Epithelial cell of esophagus (primary cell): ENCODE measurements around the gene HIGD2A.
A peak's percentile ranks its signal among the peaks of the same experiment; 100 is the strongest.

Experiments
- DNase-seq: peaks from one replicate; pipeline ENCODE4 v3.0.0; 2010; ENCODE audit warnings: low read depth
- H3K4me3 ChIP-seq: 2 replicates; pipeline ENCODE4 v1.5.1; 2011; ENCODE audit warnings: mild to moderate bottlenecking, low read length, control low read depth
- CTCF ChIP-seq: IDR thresholded peaks from 2 replicates; pipeline ENCODE4 v1.5.1; 2011; ENCODE audit warnings: low read depth, mild to moderate bottlenecking, low read length, control low read depth, inconsistent platforms; ENCODE audit not compliant: insufficient read depth; ENCODE audit errors: missing control alignments

Gene HIGD2A

GRCh38 chr5:176361437-176362232, 26.9 kb upstream of the HIGD2A start, which contains the start of gene KIAA1191:
TSS of gene KIAA1191 (minus strand) at chr5:176361764. CDS start at chr5:176359508, 2,256 bp downstream.
- H3K4me3 ChIP-seq, result peak within 1 kb of the TSS; percentile 95
- peak; percentile 8 for TF ChIP-seq CTCF
- peak; percentile 93 for DNase-seq

- H3K4me3 ChIP-seq, result peak overlapping the region; percentile 95
- no peak for DNase-seq
- TF ChIP-seq CTCF, result no peak
Observed at GRCh38 chr5:176362233-176362490, 26.4 kb upstream of the HIGD2A start.

GRCh38 chr5:176364765-176365350, 23.7 kb upstream of the HIGD2A start:
- DNase-seq, result no peak
- no peak for TF ChIP-seq CTCF
- H3K4me3 ChIP-seq, result peak overlapping the region; percentile 55

- no peak for TF ChIP-seq CTCF
- DNase-seq, result peak; percentile 33
- peak within 1 kb of the TSS; percentile 55 for H3K4me3 ChIP-seq
Observed at GRCh38 chr5:176365351-176366231, 23.0 kb upstream of the HIGD2A start, which contains the start of gene ARL10. TSS of gene ARL10 (plus strand) at chr5:176365487. CDS start at chr5:176365564, 77 bp downstream.

- no peak for TF ChIP-seq CTCF
- DNase-seq, result no peak
- H3K4me3 ChIP-seq, result peak overlapping the region; percentile 55
Observed at GRCh38 chr5:176366232-176366894, 22.2 kb upstream of the HIGD2A start.

GRCh38 chr5:176368726-176369125, 19.8 kb upstream of the HIGD2A start:
- H3K4me3 ChIP-seq, result no peak overlapping the region
- TF ChIP-seq CTCF, result no peak
- no peak for DNase-seq
